ENCODE measurements around the gene RASA2.

RASA2 gene

GRCh38 chr3:141542202-141542969, 55.6 kb downstream of the RASA2 start:
- Mint-ChIP-seq H3K4me1 (ENCODE audit: low read depth) (peaks cover 26% of the 10 kb centered on the region), H3K4me3 (no peak overlapping the region), H3K36me3 (ENCODE audit: low read depth) (peaks cover 70% of the 10 kb centered on the region), H3K9me3 (peaks cover 33% of the 10 kb centered on the region), H3K27ac (no peak overlapping the region), H3K27me3 (no peaks in the 10 kb centered on the region)
- intact Hi-C loops (cut with micrococcal nuclease), result no loop called here

GRCh38 chr3:141542989-141543388, 56.2 kb downstream of the RASA2 start:
- Mint-ChIP-seq H3K27me3 (no peaks in the 10 kb centered on the region), H3K9me3 (peaks cover 39% of the 10 kb centered on the region), H3K36me3 (ENCODE audit: low read depth) (peaks cover 77% of the 10 kb centered on the region), H3K4me3 (no peak overlapping the region), H3K27ac (no peak overlapping the region), H3K4me1 (ENCODE audit: low read depth) (peaks cover 26% of the 10 kb centered on the region)
- intact Hi-C loops (cut with micrococcal nuclease), result no loop called here

GRCh38 chr3:141544697-141545096, 57.9 kb downstream of the RASA2 start:
- intact Hi-C loops (cut with micrococcal nuclease), result no loop called here
- no peak overlapping the region for H3K4me3 Mint-ChIP-seq
- peaks cover 41% of the 10 kb centered on the region for H3K9me3 Mint-ChIP-seq
- H3K27me3 Mint-ChIP-seq, result no peaks in the 10 kb centered on the region
- H3K36me3 Mint-ChIP-seq (ENCODE audit: low read depth), result peaks cover 94% of the 10 kb centered on the region
- H3K4me1 Mint-ChIP-seq (ENCODE audit: low read depth), result peaks cover 35% of the 10 kb centered on the region
- H3K27ac Mint-ChIP-seq, result peak overlapping the region; percentile 37

DNA sequence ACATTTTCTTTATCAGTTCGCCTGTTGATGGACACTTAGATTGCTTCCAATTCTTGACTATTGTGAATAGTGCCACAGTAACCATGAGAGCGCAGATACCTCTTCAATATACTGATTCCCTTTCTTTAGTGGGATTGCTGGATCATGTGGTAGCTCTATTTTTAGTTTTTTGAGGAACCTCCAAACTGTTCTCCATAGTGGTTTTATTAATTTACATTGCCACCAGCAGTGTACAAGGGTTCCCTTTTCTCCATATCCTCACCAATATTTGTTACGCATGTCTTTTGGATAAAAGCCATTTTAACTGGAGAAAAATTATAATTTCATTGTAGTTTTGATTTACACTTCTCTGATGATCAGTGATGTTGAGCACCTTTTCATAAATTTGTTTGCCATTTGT, 59.3 kb downstream of the RASA2 start:
- Mint-ChIP-seq H3K27ac (peak overlapping the region; percentile 21), H3K36me3 (ENCODE audit: low read depth) (peaks cover 96% of the 10 kb centered on the region), H3K9me3 (peaks cover 49% of the 10 kb centered on the region), H3K4me3 (no peak overlapping the region), H3K27me3 (no peaks in the 10 kb centered on the region), H3K4me1 (ENCODE audit: low read depth) (peaks cover 35% of the 10 kb centered on the region)
- intact Hi-C loops (cut with micrococcal nuclease), result no loop called here

DNA sequence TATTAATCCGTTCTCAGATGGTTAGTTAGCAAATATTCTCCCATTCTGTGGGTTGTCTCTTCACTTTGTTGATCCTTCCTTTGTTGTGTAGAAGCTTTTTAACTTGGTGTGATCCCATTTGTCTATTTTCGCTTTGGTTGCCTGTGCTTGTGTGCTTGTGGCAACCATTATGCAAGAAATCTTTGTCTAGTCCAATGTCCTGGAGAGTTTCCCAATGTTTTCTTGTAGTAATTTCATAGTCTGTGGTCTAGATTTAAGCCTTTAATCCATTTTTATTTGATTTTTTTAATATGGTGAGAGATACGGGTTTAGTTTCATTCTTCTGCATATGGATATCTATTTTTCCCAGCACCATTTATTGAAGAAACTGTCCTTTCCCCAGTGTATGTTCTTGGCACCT, 59.8 kb downstream of the RASA2 start:
- H3K27me3 Mint-ChIP-seq, result no peaks in the 10 kb centered on the region
- H3K4me3 Mint-ChIP-seq, result no peak overlapping the region
- intact Hi-C loops (cut with micrococcal nuclease), result no loop called here
- peaks cover 49% of the 10 kb centered on the region for H3K9me3 Mint-ChIP-seq
- peaks cover 35% of the 10 kb centered on the region for H3K4me1 Mint-ChIP-seq (ENCODE audit: low read depth)
- peaks cover 97% of the 10 kb centered on the region for H3K36me3 Mint-ChIP-seq (ENCODE audit: low read depth)
- peak overlapping the region; percentile 14 for H3K27ac Mint-ChIP-seq

- intact Hi-C loops (cut with micrococcal nuclease), result no loop called here
- H3K4me3 Mint-ChIP-seq, result no peak overlapping the region
- H3K27me3 Mint-ChIP-seq, result no peaks in the 10 kb centered on the region
- peaks cover 86% of the 10 kb centered on the region for H3K36me3 Mint-ChIP-seq (ENCODE audit: low read depth)
- no peak overlapping the region for H3K27ac Mint-ChIP-seq
- H3K9me3 Mint-ChIP-seq, result peaks cover 49% of the 10 kb centered on the region
- peaks cover 39% of the 10 kb centered on the region for H3K4me1 Mint-ChIP-seq (ENCODE audit: low read depth)
Measured at GRCh38 chr3:141547791-141548190, 61.0 kb downstream of the RASA2 start.

- intact Hi-C loops (cut with micrococcal nuclease), result no loop called here
- Mint-ChIP-seq H3K36me3 (ENCODE audit: low read depth) (peaks cover 53% of the 10 kb centered on the region), H3K9me3 (peaks cover 25% of the 10 kb centered on the region), H3K4me3 (no peak overlapping the region), H3K27ac (no peak overlapping the region), H3K27me3 (no peaks in the 10 kb centered on the region), H3K4me1 (ENCODE audit: low read depth) (peaks cover 23% of the 10 kb centered on the region)
Measured at GRCh38 chr3:141550926-141551665, 64.3 kb downstream of the RASA2 start.

DNA sequence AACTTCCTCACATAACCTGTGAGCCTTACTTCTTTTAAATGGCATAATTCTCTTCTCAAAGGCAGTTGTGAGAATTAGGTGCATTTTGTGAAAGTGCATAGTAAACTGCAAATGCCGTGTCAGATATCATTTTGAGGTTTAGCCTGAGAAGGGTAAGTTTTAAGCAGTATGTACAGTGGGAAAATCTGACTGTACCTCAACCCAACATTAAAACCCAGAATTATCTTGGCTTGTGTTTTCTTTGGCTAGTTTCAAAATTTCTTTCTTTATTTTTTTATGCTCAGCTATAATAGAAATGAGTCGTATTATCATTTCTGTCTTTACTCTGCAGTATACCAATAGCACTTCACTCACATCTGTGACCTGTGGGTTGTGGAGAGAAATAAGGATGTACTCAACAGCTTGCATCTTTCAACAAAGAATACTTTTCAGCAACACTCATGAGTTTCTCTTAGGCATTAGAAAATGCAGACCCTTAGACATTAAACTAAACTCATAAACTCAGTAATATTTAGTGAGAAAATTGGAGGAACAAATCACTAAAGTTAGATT, 65.7 kb downstream of the RASA2 start:
- intact Hi-C loops (cut with micrococcal nuclease), result no loop called here
- H3K36me3 Mint-ChIP-seq (ENCODE audit: low read depth), result peaks cover 38% of the 10 kb centered on the region
- H3K27ac Mint-ChIP-seq, result no peak overlapping the region
- peaks cover 15% of the 10 kb centered on the region for H3K9me3 Mint-ChIP-seq
- peaks cover 17% of the 10 kb centered on the region for H3K4me1 Mint-ChIP-seq (ENCODE audit: low read depth)
- H3K27me3 Mint-ChIP-seq, result no peaks in the 10 kb centered on the region
- no peak overlapping the region for H3K4me3 Mint-ChIP-seq

DNA sequence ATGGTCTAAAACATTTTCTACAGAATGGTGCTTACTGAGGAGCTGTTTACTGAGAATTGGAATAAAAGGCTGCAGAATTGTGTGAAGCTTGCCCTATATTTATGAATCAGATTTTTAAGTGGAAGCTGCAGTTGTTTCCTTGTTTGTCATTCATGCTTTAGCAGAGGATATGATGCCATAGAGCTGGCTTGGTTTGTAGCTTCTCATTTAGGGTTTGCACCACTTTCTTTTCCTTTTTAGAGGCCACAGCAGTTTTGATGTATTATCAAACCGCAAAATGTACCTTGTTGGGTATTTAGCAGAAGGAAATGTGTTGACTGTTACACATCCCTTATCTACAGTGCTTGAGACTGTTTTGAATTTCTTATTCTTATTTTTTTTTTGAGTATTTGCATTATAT, 66.2 kb downstream of the RASA2 start:
- peaks cover 9% of the 10 kb centered on the region for H3K9me3 Mint-ChIP-seq
- intact Hi-C loops (cut with micrococcal nuclease), result no loop called here
- no peak overlapping the region for H3K27ac Mint-ChIP-seq
- no peaks in the 10 kb centered on the region for H3K27me3 Mint-ChIP-seq
- peaks cover 33% of the 10 kb centered on the region for H3K36me3 Mint-ChIP-seq (ENCODE audit: low read depth)
- peaks cover 17% of the 10 kb centered on the region for H3K4me1 Mint-ChIP-seq (ENCODE audit: low read depth)
- H3K4me3 Mint-ChIP-seq, result no peak overlapping the region

- no peak overlapping the region for H3K27ac Mint-ChIP-seq
- intact Hi-C loops (cut with micrococcal nuclease), result loop anchor here (5.0 kb wide), 1 partner anchor 194 kb away; no protein-coding TSS in a partner anchor
- peaks cover 7% of the 10 kb centered on the region for H3K4me1 Mint-ChIP-seq (ENCODE audit: low read depth)
- no peaks in the 10 kb centered on the region for H3K27me3 Mint-ChIP-seq
- H3K36me3 Mint-ChIP-seq (ENCODE audit: low read depth), result peaks cover 17% of the 10 kb centered on the region
- no peak overlapping the region for H3K4me3 Mint-ChIP-seq
- no peaks in the 10 kb centered on the region for H3K9me3 Mint-ChIP-seq
Measured at GRCh38 chr3:141556034-141556433, 69.2 kb downstream of the RASA2 start.

GRCh38 chr3:141557961-141558706, 71.3 kb downstream of the RASA2 start:
- peaks cover 16% of the 10 kb centered on the region for H3K36me3 Mint-ChIP-seq (ENCODE audit: low read depth)
- no peak overlapping the region for H3K4me3 Mint-ChIP-seq
- no peaks in the 10 kb centered on the region for H3K9me3 Mint-ChIP-seq
- H3K27me3 Mint-ChIP-seq, result no peaks in the 10 kb centered on the region
- peaks cover under 1% of the 10 kb centered on the region for H3K4me1 Mint-ChIP-seq (ENCODE audit: low read depth)
- H3K27ac Mint-ChIP-seq, result no peak overlapping the region
- intact Hi-C loops (cut with micrococcal nuclease), result loop anchor here (5.0 kb wide), 1 partner anchor 196 kb away; no protein-coding TSS in a partner anchor

DNA sequence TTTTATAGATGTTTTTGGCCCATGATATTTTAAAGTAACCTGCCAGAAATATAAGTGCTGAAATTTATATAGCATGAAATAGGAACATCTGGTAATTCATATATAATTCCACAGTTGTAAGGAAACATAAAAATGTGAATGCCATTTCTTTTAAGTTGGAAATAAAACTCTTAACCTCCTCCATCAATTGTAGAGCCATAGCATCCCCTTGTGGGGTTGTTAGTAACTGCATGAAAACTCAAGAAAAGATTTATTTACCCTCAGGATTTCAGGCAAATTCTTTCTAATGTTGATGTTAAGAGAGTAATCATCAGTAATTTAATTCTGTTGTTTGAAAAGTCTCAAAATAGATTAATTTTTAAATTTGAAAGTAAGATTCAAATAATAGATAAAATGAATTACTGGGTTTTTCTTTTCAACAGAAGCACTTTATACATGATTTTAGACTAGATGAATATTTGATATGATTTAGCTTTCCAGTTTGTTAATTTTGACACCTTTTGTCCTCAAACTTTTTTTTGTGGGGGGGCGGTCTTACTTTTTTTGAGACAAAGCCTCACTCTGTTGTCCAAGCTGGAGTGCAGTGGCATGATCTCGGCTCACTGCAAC, 74.7 kb downstream of the RASA2 start:
- H3K36me3 Mint-ChIP-seq (ENCODE audit: low read depth), result peaks cover 42% of the 10 kb centered on the region
- no peaks in the 10 kb centered on the region for H3K27me3 Mint-ChIP-seq
- H3K9me3 Mint-ChIP-seq, result no peaks in the 10 kb centered on the region
- H3K4me3 Mint-ChIP-seq, result no peak overlapping the region
- no peak overlapping the region for H3K27ac Mint-ChIP-seq
- intact Hi-C loops (cut with micrococcal nuclease), result loop anchor here (1.0 to 10.0 kb wide), 3 partner anchors 87 to 247 kb away; no protein-coding TSS in a partner anchor
- no peaks in the 10 kb centered on the region for H3K4me1 Mint-ChIP-seq (ENCODE audit: low read depth)

DNA sequence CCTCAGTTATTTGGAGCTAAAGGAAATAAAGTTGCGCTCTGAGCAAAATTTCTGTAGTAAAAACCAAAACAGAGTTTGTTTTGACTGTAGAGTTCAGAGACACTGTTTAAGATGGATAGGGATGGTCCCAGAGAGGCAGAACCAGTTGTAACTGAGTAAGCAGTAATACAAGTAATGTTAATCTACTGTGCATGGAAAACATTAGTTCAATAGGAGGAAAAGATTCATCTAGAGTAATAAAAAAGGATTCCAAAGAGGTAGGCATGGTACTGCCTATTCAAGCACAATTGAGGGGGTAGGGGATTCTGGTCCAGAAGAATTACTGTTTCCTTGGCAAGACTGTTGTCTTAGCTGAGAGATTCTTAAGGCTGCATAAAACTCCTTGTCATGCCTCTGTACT, 77.4 kb downstream of the RASA2 start:
- no peak overlapping the region for H3K4me3 Mint-ChIP-seq

More for the DNA sequence above, 77.4 kb downstream of the RASA2 start:
- Mint-ChIP-seq H3K9me3 (no peaks in the 10 kb centered on the region), H3K27ac (no peak overlapping the region), H3K4me1 (ENCODE audit: low read depth) (no peaks in the 10 kb centered on the region), H3K27me3 (no peaks in the 10 kb centered on the region), H3K36me3 (ENCODE audit: low read depth) (peaks cover 48% of the 10 kb centered on the region)
- intact Hi-C loops (cut with micrococcal nuclease), result loop anchor here (10.0 kb wide), 1 partner anchor 249 kb away; no protein-coding TSS in a partner anchor

All from dendritic cell treated with granulocyte-macrophage colony-stimulating factor and Interleukin-4, amounts not matched to agents 40 ng/mL and 50 ng/mL, for 4 days (primary cell).